K562 (cell line): Measurements from ENCODE around the gene DHDH. TPM values are rescaled to one million over a fixed set of nuclear protein-coding genes. Genes with fewer than 3 reads are reported as not detected.
A peak's percentile ranks its signal among the peaks of the same experiment; 100 is the strongest.

Experiments
- ARID3A ChIP-seq: IDR thresholded peaks from 2 replicates; pipeline ENCODE4 v1.6.1; 2012; ENCODE audit warnings: low read depth, low read length, improper control_type of control experiment, borderline replicate concordance
- ATF7 ChIP-seq: fragments of 450-650 bp; IDR thresholded peaks from 2 replicates; pipeline ENCODE4 v1.7.1; 2014; ENCODE audit warnings: mild to moderate bottlenecking, moderate library complexity
- BRD9 ChIP-seq: fragments of 450-650 bp; IDR thresholded peaks from 2 replicates; pipeline ENCODE4 v1.6.1; 2018; ENCODE audit warnings: low read depth; ENCODE audit not compliant: partially characterized antibody
- CREM ChIP-seq: IDR thresholded peaks from 2 replicates; pipeline ENCODE4 v1.6.1; 2014; ENCODE audit warnings: antibody characterized with exemption, low read depth
- ETV5 ChIP-seq: sonication (generic); formaldehyde crosslinking; IDR thresholded peaks from 2 replicates; pipeline ENCODE4 v1.4.0; 2020; ENCODE audit warnings: low read depth, mild to moderate bottlenecking, missing genetic modification reagents
- JUND ChIP-seq, 2 experiments: IDR thresholded peaks; 2 replicates in 1 of 2; 3 replicates in 1 of 2; pipeline ENCODE4 v1.6.1; 2011; ENCODE audit warnings: borderline replicate concordance in 2 of 2, low read depth in 2 of 2, low read length in 2 of 2, improper control_type of control experiment in 1 of 2, missing biosample characterization in 1 of 2, missing genetic modification characterization in 1 of 2, missing genetic modification reagents in 1 of 2
- MAX ChIP-seq: sonication (generic); formaldehyde crosslinking; IDR thresholded peaks from 2 replicates; pipeline ENCODE4 v1.9.0; 2022; ENCODE audit warnings: mild to moderate bottlenecking, missing genetic modification reagents
- MXI1 ChIP-seq: IDR thresholded peaks from 2 replicates; pipeline ENCODE4 v1.6.1; 2011; ENCODE audit warnings: low read depth, mild to moderate bottlenecking, improper control_type of control experiment, low read length
- NR1H2 ChIP-seq: sonication (generic); formaldehyde crosslinking; IDR thresholded peaks from 2 replicates; pipeline ENCODE4 v1.4.0; 2020; ENCODE audit warnings: mild to moderate bottlenecking, missing genetic modification reagents
- POLR2B ChIP-seq: fragments of 450-650 bp; IDR thresholded peaks from 2 replicates; pipeline ENCODE4 v1.6.1; 2018; ENCODE audit warnings: low read depth; ENCODE audit not compliant: partially characterized antibody
- RFX7 ChIP-seq: fragments of 250-450 bp; sonication (Bioruptor Pico); IDR thresholded peaks from 2 replicates; pipeline ENCODE4 v1.5.1; 2021; ENCODE audit warnings: mild to moderate bottlenecking
- SFPQ ChIP-seq: fragments of 200-400 bp; formaldehyde crosslinking; IDR thresholded peaks from 2 replicates; pipeline ENCODE4 v1.6.1; 2017; ENCODE audit warnings: mild to moderate bottlenecking, low read depth, low read length, moderate library complexity
- ZNF143 ChIP-seq: sonication (generic); formaldehyde crosslinking; IDR thresholded peaks from 2 replicates; pipeline ENCODE4 v1.9.0; 2022; ENCODE audit warnings: mild to moderate bottlenecking, missing genetic modification reagents
- ZNF445 ChIP-seq: fragments of 250-450 bp; sonication (Bioruptor Pico); IDR thresholded peaks from 2 replicates; pipeline ENCODE4 v1.4.0; 2020; ENCODE audit warnings: low read depth, mild to moderate bottlenecking, moderate library complexity
- ZNF589 ChIP-seq: fragments of 200-800 bp; sonication (Bioruptor generic); IDR thresholded peaks from 2 replicates; pipeline ENCODE4 v1.6.1; 2016; ENCODE audit warnings: low read depth, missing genetic modification characterization, missing compliant biosample characterization
- ZNF766 ChIP-seq: fragments of 200-800 bp; sonication (Bioruptor generic); conservative IDR thresholded peaks from 2 replicates; pipeline ENCODE4 v1.6.1; 2016; ENCODE audit warnings: missing genetic modification characterization, missing compliant biosample characterization
- polyA plus RNA-seq, 8 experiments: library from polyadenylated mRNA; depleted of rRNA in 4 of 8; stranded (reverse) in 5 of 8; unstranded in 3 of 8; fragments of >200 nt; fragmentation: Nextera tagmentation in 2 of 8; fragmentation: Illumina TruSeq in 1 of 8; extraction: Ambion mirVana in 2 of 8; extraction: Trizol in 1 of 8; gene quantifications; 2 replicates each; pipeline versions ENCODE4 v1.2.1 to v1.2.3, GENCODE V29; 2011 to 2014; ENCODE audit warnings: inconsistent platforms in 1 of 8, missing spikeins in 1 of 8
- total RNA-seq, 7 experiments: library from RNA; depleted of rRNA in 6 of 7; stranded (reverse); fragments of >200 nt in 6 of 7; fragmentation: Illumina TruSeq in 2 of 7; extraction: Trizol in 2 of 7; gene quantifications; 2 replicates each; pipeline versions ENCODE4 v1.2.1 to v1.2.3, GENCODE V29; 2011 to 2021; ENCODE audit warnings: low replicate concordance in 1 of 7
- TF ChIP-seq, protein P1 (sequence below), 3 experiments: fragments of 200-800 bp in 1 of 3; sonication (Bioruptor generic) in 1 of 3; sonication (generic) in 1 of 3; formaldehyde crosslinking in 1 of 3; IDR thresholded peaks; 2 replicates each; pipeline versions ENCODE4 v1.6.1 to v1.8.0; 2016 to 2022; ENCODE audit warnings: mild to moderate bottlenecking in 2 of 3, missing compliant biosample characterization in 2 of 3, missing genetic modification characterization in 2 of 3, missing genetic modification reagents in 1 of 3
- TF ChIP-seq, protein P2 (sequence below): sonication (generic); formaldehyde crosslinking; IDR thresholded peaks from 2 replicates; pipeline ENCODE4 v1.8.0; 2022; ENCODE audit warnings: mild to moderate bottlenecking, missing genetic modification reagents

DHDH gene
- total and polyA plus RNA-seq, 9 of the 15 experiments (the other 6 are each of a cell fraction or from before 2014, with no cell fraction given), result 0.37 to 1.9 (median 0.87) TPM

GRCh38 chr19:48965806-48966540, 32.5 kb downstream of the DHDH start (continued):
- no peak for TF ChIP-seq BRD9
- TF ChIP-seq JUND (IDR thresholded peaks at IDR 0.05; ENCODE audit: borderline replicate concordance, low read depth, low read length), result no peak
- no peak for TF ChIP-seq JUND (tag; IDR thresholded peaks at IDR 0.05; ENCODE audit: borderline replicate concordance, low read depth, low read length)
- TF ChIP-seq SFPQ, result no peak
- no peak for TF ChIP-seq ATF7
- TF ChIP-seq, protein P1, sequence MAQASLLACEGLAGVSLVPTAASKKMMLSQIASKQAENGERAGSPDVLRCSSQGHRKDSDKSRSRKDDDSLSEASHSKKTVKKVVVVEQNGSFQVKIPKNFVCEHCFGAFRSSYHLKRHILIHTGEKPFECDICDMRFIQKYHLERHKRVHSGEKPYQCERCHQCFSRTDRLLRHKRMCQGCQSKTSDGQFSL (CRISPR knock-in tag; IDR thresholded peaks at IDR 0.05), result peak; percentile 47; the same call in 1 of the 2 replicates
- TF ChIP-seq, protein P1 (tag; IDR thresholded peaks at IDR 0.05), result no peak
- TF ChIP-seq, protein P2, sequence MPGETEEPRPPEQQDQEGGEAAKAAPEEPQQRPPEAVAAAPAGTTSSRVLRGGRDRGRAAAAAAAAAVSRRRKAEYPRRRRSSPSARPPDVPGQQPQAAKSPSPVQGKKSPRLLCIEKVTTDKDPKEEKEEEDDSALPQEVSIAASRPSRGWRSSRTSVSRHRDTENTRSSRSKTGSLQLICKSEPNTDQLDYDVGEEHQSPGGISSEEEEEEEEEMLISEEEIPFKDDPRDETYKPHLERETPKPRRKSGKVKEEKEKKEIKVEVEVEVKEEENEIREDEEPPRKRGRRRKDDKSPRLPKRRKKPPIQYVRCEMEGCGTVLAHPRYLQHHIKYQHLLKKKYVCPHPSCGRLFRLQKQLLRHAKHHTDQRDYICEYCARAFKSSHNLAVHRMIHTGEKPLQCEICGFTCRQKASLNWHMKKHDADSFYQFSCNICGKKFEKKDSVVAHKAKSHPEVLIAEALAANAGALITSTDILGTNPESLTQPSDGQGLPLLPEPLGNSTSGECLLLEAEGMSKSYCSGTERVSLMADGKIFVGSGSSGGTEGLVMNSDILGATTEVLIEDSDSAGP (CRISPR knock-in tag), result peak; percentile 9; the same call in 1 of the 2 replicates
- 0 out of 2 replicates have a peak, but pooled peaks have one; percentile 47 for TF ChIP-seq RFX7
- TF ChIP-seq ZNF445 (CRISPR knock-in tag), result no peak
- 0 out of 2 replicates have a peak, but pooled peaks have one; percentile 64 for TF ChIP-seq NR1H2 (CRISPR knock-in tag)
- TF ChIP-seq CREM, result peak; percentile 82
- peak; percentile 86; the same call in 1 of the 2 replicates for TF ChIP-seq ZNF589
- TF ChIP-seq ARID3A, result no peak
- peak; percentile 57 for TF ChIP-seq ZNF766
- TF ChIP-seq POLR2B, result peak; percentile 2
- peak; percentile 100 for TF ChIP-seq ZNF143 (CRISPR knock-in tag)
- TF ChIP-seq MAX (CRISPR knock-in tag), result peak; percentile 83
- TF ChIP-seq MXI1, result peak; percentile 6; the same call in 1 of the 2 replicates
- TF ChIP-seq ETV5, result 0 out of 2 replicates have a peak, but pooled peaks have one; percentile 25
